Esophagus squamous epithelium (tissue), 5 donors: ENCODE measurements around the gene TTC6. TPM values are rescaled to one million over a fixed set of nuclear protein-coding genes. Genes with fewer than 3 reads are reported as not detected.
A peak's percentile ranks its signal among the peaks of the same experiment; 100 is the strongest.

Experiments
- DNase-seq: peaks from one replicate; lab custom pipeline; 2025; lab: John Stamatoyannopoulos, UW
- H3K27ac ChIP-seq, 4 donors: fragments of 200-600 bp; sonication (generic); one replicate each; pipeline ENCODE4 v1.5.1; 2016 to 2019; ENCODE audit warnings: mild to moderate bottlenecking in 1 of 4
- H3K27me3 ChIP-seq, 4 donors: fragments of 200-600 bp; sonication (generic); 1 replicate in 3 of 4; 2 replicates in 1 of 4; pipeline versions ENCODE4 v1.5.1 to v1.6.0; 2017 to 2021; ENCODE audit warnings: antibody characterized with exemption in 1 of 4
- H3K36me3 ChIP-seq, 3 donors: fragments of 200-600 bp; sonication (generic); one replicate each; pipeline ENCODE4 v1.5.1; 2016 to 2019
- H3K4me1 ChIP-seq, 3 donors: fragments of 200-600 bp; sonication (generic); one replicate each; pipeline ENCODE4 v1.5.1; 2017 to 2019
- H3K4me3 ChIP-seq, 4 donors: fragments of 200-600 bp; sonication (generic); 1 replicate in 3 of 4; 2 replicates in 1 of 4; pipeline ENCODE4 v1.5.1; 2016 to 2019; ENCODE audit warnings: mild to moderate bottlenecking in 2 of 4, moderate library complexity in 1 of 4
- H3K9me3 ChIP-seq, 3 donors: fragments of 200-600 bp; sonication (generic); one replicate each; pipeline ENCODE4 v1.5.1; 2016 to 2019
- POLR2A ChIP-seq, 4 donors: fragments of 450-650 bp; IDR thresholded peaks; one replicate each; pipeline ENCODE4 v1.6.1; 2017; ENCODE audit warnings: antibody characterized with exemption in 4 of 4, mild to moderate bottlenecking in 4 of 4, moderate library complexity in 3 of 4
- WGBS, 2 donors: methylation state at CpG; one replicate each; pipeline ENCODE4 v1.1.5; 2018; 5-methylcytosine and 5-hydroxymethylcytosine counted together
- intact Hi-C: fragments of 100-400 bp; cut with DNase I; formaldehyde crosslinking; loops from one replicate; pipeline ENCODE4 v1.15.0; 2022
- total RNA-seq, 4 donors: library from RNA; depleted of rRNA; stranded (reverse); fragments of >200 nt; gene quantifications; one replicate each; pipeline ENCODE4 v1.1.0, GENCODE V29; 2016
- TF ChIP-seq, protein P1 (sequence below), 6 experiments: fragments of 450-650 bp in 4 of 6; fragments of 200-600 bp in 2 of 6; sonication (generic) in 2 of 6; IDR thresholded peaks; one replicate each; pipeline ENCODE4 v1.5.1; 2016 to 2019; ENCODE audit warnings: antibody characterized with exemption in 6 of 6, mild to moderate bottlenecking in 4 of 6, moderate library complexity in 4 of 6
- donor health status: DM: yes; HTN: yes; CAD: no.

TTC6 gene
- total RNA-seq, 4 donors from 2014 or later = 0.82 to 8.4 (median 3.5) TPM

DNA sequence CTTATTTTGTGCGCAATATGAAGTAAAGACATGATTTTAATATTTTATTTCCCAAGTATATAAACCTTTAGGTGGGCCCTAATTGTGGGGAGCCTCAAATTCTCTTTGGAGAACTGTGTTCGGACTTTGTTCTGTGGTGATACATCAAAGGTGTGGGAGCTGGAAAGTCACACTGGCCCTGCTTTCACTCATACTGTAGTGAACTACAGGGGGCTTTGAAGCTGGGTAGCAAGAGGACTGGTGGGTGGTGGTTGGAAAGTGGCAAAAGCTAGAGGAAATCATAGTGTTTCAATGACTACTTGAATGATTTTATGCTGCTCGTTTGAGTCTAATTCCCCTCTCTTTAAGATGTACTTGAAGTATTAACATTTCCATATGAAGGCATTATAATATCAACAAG is 13.2 kb downstream of the TTC6 start:
- Histone ChIP-seq H3K9me3 (peaks cover 0 to 7% (median 0%) of the 10 kb centered on the region in 3 donors), H3K27me3 (peaks cover 0 to 62% (median 0%) of the 10 kb centered on the region in 4 donors), H3K27ac (no peak overlapping the region), H3K4me3 (no peak overlapping the region), H3K4me1 (no peaks in the 10 kb centered on the region), H3K36me3 (no peaks in the 10 kb centered on the region)
- TF ChIP-seq POLR2A (IDR thresholded peaks at IDR 0.05) = no peak
- TF ChIP-seq, protein P1, sequence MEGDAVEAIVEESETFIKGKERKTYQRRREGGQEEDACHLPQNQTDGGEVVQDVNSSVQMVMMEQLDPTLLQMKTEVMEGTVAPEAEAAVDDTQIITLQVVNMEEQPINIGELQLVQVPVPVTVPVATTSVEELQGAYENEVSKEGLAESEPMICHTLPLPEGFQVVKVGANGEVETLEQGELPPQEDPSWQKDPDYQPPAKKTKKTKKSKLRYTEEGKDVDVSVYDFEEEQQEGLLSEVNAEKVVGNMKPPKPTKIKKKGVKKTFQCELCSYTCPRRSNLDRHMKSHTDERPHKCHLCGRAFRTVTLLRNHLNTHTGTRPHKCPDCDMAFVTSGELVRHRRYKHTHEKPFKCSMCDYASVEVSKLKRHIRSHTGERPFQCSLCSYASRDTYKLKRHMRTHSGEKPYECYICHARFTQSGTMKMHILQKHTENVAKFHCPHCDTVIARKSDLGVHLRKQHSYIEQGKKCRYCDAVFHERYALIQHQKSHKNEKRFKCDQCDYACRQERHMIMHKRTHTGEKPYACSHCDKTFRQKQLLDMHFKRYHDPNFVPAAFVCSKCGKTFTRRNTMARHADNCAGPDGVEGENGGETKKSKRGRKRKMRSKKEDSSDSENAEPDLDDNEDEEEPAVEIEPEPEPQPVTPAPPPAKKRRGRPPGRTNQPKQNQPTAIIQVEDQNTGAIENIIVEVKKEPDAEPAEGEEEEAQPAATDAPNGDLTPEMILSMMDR (IDR thresholded peaks at IDR 0.05) = no peak
- intact Hi-C loops = no loop called here
- DNase-seq = no peak
- WGBS, 2 donors = 82% methylated on average over 3 of the region's 3 CpGs

DNA sequence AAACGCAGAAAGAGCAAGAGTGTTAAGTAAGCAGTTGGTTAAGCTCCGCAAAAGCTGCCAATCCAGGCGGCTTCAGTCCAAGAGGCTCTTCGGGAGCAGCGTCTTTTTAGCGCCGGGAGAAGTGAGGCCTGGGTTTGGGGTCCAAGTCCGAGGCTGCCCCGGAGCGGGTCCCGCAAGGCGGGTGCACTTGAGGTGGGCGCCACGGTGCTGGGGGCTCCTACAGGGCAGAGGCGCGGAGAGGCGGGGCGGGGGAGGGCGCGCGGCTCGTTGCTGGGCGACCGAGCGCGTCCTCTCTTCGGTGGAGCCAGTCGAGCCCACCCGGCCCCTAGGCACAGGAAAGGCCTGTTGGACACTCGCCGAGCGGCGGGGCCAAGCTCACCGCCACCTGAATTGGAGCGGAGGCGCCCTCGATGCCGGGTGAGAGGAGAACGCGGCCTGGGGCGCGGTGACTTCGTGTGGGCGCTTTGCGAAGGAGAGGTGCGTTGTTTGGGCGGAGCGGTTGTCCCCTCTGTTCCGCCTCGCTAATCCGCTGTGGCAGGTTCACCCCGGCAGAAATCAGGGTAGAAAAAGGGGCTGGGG is 15.6 kb downstream of the TTC6 start:
- no peak for DNase-seq
- no peak overlapping the region for H3K27ac ChIP-seq
- TF ChIP-seq, protein P1 (IDR thresholded peaks at IDR 0.05) = no peak
- TF ChIP-seq POLR2A (IDR thresholded peaks at IDR 0.05) = no peak
- no peaks in the 10 kb centered on the region for H3K36me3 ChIP-seq
- WGBS, 2 donors = 37 to 52% methylated on average over 23 to 25 of the region's 52 CpGs
- H3K4me1 ChIP-seq = no peaks in the 10 kb centered on the region
- H3K27me3 ChIP-seq = peaks cover 0 to 40% (median 0%) of the 10 kb centered on the region in 4 donors
- intact Hi-C loops = no loop called here
- peaks cover 8 to 29% (median 17%) of the 10 kb centered on the region in 3 donors for H3K9me3 ChIP-seq
- H3K4me3 ChIP-seq = peak overlapping the region; percentile 6 to 41 (median 17)

DNA sequence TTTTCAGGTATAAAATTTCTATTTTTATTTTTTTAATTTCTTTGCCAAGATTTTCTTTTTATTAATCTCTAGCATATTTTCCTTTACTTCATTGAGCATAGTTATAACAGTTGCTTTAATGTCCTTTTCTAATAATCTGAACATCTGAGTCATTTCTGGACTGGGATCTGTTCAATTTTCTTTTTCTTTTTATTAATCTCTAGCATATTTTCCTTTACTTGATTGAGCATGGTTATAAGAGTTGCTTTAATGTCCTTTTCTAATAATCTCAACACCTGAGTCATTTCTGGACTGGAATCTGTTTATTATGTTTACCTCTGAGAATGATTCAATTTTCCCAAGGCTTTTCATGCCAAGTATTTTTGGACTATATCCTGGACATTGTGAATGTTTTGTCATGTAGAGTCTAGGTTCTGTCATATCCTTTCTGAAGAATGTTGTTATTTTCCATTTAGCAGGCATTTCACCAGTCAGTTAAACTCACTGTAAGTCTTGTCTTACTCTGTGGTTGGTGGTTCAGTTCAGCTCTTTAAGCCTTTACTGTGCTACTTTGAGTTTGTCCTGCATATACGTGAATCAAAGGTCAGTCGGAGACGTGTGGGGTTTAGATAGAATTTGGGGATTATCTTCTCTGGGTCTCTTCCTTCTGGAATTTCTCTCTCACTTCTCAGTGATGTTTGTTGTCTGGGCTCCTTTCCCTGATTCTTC is 20.3 kb downstream of the TTC6 start:
- H3K27me3 ChIP-seq = peaks cover 0 to 15% (median 0%) of the 10 kb centered on the region in 4 donors
- H3K4me1 ChIP-seq = no peaks in the 10 kb centered on the region
- WGBS, 2 donors = 90 to 94% methylated on average over 3 of the region's 3 CpGs
- no peak overlapping the region for H3K4me3 ChIP-seq
- no peak overlapping the region for H3K27ac ChIP-seq
- peaks cover 8 to 39% (median 25%) of the 10 kb centered on the region in 3 donors for H3K9me3 ChIP-seq
- no peak for DNase-seq
- no peaks in the 10 kb centered on the region for H3K36me3 ChIP-seq
- intact Hi-C loops = no loop called here
- no peak for TF ChIP-seq POLR2A (IDR thresholded peaks at IDR 0.05)
- TF ChIP-seq, protein P1 (IDR thresholded peaks at IDR 0.05) = no peak

DNA sequence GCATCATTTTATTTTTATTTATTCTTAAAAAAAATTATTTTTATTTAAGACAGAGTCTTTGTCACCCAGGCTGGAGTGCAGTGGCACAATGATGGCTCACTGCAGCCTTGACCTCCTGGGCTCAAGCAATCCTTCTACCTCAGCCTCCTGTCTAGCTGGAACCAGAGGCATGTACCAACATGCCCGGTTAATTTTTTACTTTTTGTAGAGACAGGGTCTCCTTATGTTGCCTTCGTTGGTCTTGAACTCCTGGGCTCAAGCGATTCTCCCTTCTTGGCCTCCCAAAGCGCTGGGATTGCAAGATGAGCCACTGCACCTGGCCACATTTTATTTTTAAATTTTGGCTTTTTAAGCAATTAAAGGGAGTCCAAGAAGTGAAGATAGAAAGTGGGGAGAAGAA is 21.4 kb downstream of the TTC6 start:
- Histone ChIP-seq H3K27ac (no peak overlapping the region), H3K9me3 (peaks cover 8 to 39% (median 25%) of the 10 kb centered on the region in 3 donors), H3K4me1 (no peaks in the 10 kb centered on the region), H3K36me3 (no peaks in the 10 kb centered on the region), H3K27me3 (peaks cover 0 to 15% (median 0%) of the 10 kb centered on the region in 4 donors), H3K4me3 (no peak overlapping the region)
- no peak for DNase-seq
- intact Hi-C loops = no loop called here
- 89 to 90% methylated on average over 4 of the region's 4 CpGs for WGBS, 2 donors
- TF ChIP-seq POLR2A (IDR thresholded peaks at IDR 0.05) = no peak
- TF ChIP-seq, protein P1 (IDR thresholded peaks at IDR 0.05) = no peak

DNA sequence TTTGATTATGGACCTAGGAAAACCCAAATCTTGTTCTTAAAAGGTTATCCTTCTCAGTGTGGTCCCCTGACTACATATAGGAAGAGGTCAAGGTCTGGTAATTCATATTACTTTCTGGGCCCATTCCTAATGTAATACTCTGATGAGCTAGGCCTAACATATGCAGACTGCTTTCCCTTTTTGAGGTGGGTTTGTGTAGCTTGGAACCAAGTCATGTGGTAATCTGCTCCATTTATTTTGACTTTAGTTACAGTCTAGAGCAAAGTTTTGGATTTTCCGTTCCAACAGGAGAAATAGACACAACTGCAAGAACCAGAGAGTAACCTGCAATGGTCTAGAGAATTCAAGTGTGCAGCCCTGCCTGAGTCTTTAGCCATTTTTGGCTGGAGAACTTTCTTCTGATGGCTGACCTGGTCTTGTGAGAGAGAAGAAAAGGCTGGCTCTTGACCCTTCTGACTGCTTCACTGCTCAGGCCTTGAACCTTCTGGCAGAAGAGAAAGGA is 22.5 kb downstream of the TTC6 start:
- 100% methylated on average over 1 of the region's 1 CpG for WGBS, 2 donors
- Histone ChIP-seq H3K27ac (no peak overlapping the region), H3K27me3 (peaks cover 0 to 22% (median 0%) of the 10 kb centered on the region in 4 donors), H3K9me3 (peaks cover 8 to 35% (median 25%) of the 10 kb centered on the region in 3 donors), H3K4me1 (peaks cover 0 to 11% (median 7%) of the 10 kb centered on the region in 3 donors), H3K4me3 (no peak overlapping the region), H3K36me3 (no peaks in the 10 kb centered on the region)
- TF ChIP-seq, protein P1 (IDR thresholded peaks at IDR 0.05) = no peak
- TF ChIP-seq POLR2A (IDR thresholded peaks at IDR 0.05) = no peak
- DNase-seq = no peak
- intact Hi-C loops = no loop called here
